GM19238 (cell line): Measurements from ENCODE around the gene UBE2D4.

Source experiments
- DNase-seq: peaks from one replicate; pipeline ENCODE4 v3.0.0; 2011; ENCODE audit warnings: low spot score; ENCODE audit not compliant: insufficient read length

The UBE2D4 gene

DNA sequence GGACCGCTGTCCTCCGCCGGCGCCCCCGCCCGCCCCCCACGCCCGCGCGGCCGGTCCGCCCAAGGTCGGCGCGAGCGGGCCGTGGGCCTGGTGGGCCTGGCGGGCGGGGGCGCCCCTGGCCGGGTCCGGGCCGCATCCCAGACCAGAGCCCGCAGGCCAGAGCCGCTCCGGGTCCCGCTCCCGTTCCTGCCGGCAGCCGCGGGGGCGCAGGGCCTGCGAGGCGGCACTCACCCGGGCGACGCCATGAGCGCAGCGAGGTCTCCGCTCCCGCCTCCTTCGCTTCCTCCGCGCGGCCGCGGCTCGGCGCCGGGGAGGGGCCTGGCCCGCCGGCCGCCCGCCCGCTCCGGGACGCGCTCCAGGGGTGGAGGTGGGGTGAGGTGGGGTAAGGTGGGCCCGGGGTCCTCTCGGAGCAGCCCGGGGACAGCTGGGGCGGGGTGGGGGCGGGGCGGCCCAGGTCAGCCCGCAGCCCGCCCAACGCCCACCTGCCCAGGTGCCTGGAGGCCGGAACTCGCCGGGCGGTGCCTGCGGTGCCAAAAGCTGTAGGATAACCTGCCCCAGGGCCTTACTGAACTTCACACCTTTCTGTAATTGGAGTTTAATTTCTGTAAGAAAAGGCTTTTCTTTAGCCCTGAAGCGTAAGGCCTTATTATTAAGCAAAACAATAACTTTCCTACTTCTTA is 19.8 kb upstream of the UBE2D4 start, which contains the start of gene URGCP:
Gene URGCP, minus strand, starts transcription at position 266 of the 680 bp plus-strand sequence. Its CDS starts 21 bp downstream, at position 245.
- peak; percentile 86 for DNase-seq

DNA sequence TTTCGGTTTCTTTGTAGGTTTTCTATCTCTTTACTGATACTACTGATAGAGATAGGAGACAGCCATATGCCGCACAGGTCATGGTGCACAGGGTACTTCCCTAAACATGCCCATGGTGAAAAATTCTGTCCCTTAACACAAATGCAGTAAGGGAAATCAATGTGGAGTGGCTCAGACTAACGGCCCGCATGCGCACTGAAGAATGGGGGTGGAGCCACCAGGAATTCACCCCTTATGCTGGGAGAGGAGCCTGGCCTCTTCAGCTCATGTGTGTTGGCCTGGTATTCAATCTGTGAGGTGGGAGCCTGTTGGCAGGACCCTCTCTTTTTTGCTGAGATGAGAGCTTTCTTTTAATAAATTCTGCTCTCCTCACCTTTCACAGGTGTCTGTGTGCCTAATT is 11.4 kb upstream of the UBE2D4 start:
- DNase-seq = no peak

DNA sequence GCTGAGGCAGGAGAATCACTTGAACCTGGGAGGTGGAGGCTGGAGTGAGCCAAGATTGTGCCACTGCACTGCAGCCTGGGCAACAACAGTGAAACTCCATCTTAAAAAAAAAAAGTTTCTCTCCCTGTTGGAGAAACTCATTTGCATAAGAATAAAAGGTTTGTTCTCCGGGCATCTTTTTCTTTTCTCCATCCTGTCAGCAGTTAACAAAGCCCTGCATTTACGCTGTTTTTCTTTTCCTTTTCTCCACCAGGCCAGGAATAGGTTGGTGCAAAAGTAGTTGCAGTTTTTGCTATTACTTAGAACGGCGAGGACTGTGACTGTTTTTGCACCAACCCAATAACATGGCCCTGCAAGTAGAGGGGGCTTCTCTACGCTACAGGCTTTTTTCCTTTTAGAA is 10.3 kb upstream of the UBE2D4 start:
- no peak for DNase-seq

DNA sequence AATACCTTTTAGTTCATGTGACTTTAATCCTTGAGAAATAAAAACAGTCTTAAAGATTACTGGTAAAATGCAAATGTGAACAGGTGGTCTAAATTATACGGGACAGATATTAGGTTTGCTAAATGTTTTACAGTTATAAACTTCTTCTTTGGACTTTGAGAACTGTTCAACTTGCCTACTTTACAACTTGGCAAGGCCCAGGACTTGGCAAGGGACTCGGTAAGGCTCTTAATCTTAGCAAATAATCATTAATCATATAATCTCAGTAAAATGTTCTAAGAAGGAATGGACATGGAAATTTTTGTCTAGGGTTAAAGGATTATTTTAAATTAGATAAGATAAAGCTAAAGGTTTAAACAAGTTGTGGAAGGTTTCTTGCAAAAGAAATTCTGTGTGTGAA is 4.8 kb upstream of the UBE2D4 start:
- no peak for DNase-seq

DNA sequence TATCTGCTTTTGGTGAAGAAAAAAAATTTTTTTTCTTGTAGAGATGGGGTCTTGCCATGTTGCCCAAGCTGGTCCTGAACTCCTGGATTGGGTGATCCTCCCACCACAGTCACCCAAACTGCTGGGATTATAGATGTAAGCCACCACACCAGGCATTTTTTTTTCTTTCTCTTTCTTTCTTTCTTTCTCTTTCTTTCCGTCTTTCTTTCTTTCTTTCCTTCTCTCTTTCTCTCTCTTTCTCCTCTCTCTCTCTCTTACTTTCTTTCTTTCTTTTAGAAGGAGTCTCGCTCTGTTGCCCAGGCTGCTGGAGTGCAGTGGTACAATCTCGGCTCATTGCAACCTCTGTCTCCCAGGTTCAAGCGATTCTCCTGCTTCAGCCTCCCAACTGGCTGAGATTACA is 3.5 kb upstream of the UBE2D4 start:
- no peak for DNase-seq

DNA sequence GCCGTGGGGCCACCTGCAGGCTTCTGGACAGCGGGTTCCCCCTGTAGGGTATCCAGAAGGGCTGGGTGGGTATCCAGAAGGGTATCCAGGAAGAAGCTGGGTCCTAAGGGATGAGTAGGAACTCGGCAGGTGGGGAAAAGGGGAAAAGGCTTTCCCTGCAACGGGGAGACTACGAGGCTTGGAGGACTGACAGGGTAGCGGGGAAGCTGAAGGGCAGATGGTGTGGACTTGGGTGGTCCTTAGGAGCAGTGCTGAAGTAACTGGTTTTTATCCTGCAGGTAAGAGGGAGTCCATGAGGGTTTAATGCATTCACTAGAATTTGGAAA is 525 bp downstream of the UBE2D4 start:
- no peak for DNase-seq

DNA sequence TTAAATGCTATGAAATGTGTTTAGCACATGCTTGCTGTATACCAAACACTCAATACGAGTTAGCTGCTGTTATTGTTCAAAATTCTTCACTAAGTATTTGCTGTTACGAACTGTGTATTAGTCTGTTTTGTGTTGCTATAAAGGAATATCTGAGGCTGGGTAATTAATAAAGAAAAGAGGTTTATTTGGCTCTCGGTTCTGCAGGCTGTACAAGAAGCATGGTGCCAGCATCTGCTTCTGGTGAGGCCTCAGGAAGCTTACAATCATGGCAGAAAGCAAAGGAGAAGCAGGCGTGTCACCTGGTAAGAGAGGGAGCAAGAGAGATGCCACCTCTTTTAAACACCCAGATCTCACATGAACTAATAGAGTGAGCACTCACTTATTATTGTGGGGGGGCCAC is 1.6 kb downstream of the UBE2D4 start:
- no peak for DNase-seq

DNA sequence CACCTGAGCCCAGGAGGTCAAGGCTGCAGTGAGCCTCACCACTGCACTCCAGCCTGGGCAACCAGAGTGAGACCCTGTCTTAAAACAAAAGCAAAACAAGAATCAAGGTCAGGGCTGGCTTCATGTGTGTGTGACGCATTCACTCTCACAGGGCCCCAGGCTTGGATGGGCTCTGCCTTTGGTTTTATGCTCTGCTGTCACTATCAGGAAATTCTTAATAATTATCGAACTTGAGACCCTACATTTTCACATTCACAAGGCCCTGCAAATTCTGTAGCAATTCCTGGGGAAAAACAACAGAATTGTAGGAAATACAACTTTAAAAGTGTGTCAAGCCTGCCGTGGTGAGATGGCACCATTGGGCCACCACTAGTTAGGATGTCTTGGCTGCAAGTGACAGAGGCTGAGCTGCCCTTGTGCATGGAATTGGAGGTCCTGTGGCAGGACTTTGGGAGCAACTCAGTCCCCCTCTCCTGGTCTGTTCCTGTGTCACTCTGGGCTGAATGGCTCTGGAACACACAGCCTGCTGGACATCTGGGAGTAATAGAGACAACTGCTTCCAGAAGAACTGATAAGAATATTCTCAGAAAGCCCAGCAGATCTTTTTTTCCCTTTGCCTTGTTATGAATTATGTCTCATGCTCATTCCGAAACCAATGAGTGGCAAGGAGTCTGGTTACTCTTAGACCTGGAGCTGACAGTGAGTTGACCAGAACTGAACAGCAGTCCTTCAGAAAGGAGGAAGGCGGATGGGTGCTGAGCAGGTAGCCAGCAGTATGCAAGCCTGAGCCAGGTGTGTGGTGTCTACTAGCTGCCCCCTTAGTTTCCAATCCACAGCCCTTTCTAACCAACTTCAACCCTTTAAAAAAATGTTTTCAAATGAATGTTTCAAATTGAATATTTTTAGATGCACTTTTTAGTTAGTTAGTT is 3.6 kb downstream of the UBE2D4 start:
- DNase-seq = no peak

DNA sequence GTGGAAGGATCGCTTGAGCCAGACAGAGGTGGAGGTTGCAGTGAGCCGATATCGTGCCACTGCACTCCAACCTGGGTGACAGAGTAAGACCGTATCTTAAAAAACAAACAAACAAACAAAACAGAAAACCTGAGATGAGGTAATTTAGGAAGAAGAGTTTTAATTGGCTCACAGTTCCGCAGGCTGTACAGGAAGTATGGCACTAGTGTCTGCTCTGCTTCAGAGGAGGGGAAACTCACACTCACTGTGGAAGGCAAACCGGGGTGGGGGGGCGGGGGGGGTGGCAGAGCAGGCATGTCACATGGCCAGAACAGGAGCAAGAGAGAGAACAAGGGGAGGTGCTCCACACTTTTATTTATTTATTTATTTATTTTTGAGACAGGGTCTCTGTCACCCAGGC is 5.1 kb downstream of the UBE2D4 start:
- no peak for DNase-seq

DNA sequence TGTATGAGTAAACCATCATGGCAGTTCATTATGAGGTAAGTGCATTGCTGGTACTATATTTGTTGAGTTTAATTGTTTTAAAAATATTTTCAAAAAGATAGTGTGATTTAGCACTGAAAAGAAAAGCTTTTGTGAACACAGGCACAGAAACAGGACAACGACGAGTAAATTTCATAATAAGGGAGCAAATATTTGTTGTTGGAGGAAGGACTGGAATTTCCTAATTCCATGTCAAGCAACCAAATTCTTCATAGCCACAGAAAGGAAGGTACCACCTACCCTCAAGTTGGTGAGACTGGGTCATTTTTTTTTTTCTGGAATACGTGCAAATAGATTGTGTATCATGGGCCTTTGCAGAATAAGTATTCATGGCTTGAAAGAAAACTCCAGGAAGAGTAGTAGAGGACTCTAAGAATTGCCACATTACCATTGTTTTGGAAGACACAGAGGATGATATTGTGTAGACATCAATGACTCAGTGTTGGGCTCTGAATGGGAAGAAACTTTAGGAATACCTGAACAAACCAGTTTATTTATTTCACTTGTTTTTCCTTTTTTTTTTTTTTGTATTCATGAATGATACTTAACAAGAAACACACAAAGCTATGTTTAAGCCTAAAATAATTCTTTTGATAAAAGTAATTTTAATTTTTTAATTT is 7.8 kb downstream of the UBE2D4 start:
- no peak for DNase-seq

DNA sequence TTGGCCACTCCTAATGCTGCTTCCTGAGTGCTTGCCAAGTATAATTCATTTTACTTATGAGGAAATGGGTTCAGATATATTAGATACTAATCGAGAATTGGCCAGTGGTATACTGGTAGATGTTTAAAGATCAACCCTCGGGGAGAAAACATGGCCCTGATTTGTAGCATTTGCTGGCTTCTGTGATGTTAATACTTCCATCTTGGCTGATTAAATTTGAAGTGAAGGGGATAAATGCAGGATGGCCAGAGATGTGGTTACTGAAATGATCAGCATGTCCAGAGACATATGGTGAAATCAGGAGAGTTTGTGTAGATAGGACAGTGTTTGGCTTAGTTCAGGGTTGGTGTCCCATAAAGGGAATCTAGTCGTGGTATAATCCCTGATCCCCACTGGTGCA is 11.2 kb downstream of the UBE2D4 start:
- no peak for DNase-seq

DNA sequence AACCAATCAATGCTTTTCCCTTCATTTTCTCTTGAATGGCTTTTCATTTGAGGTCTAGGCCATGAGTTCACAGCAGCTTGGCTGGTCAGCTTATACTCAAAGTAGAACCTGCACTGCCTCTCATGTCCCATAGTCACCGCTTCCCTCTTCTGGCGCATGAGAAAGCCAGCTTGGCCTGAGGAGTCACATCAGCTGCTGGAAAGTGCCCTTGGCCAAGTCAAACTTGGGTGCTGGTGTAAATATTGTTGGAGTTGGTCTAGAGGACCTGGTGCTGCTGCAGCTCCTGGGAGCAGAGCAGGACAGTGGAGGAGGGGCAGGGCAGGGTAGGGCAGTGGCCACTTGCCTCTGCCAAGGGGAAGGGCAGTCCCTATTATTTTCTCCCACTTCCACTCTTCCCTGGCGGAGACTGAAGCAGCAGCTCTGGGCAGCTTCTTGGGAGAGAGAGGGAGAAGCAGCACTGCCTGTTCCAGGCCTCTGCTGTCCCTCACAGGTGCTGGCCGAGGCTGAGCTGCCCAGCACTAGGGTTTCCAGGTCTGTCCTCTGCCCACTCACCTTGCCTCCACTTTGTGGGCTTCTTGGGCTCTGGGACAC is 12.8 kb downstream of the UBE2D4 start:
- no peak for DNase-seq

DNA sequence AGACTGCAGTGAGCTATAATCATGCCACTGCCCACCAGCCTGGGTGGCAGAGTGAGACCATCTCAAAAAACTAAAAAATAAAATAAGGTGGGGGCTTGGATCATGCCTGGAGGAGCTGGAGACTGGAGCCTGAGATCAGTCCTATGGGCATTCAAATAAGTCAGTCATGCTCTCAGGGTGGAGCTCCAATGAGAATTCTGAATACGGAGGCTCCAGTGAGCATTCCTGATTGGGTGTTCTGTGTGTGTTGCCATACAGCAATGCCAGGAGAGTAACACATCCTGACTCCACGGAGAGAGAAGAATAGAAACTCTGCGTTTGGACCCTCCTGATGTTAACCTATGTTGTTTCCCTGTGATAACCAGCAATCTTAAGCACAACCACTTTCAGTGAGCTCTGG is 16.0 kb downstream of the UBE2D4 start:
- DNase-seq = no peak

DNA sequence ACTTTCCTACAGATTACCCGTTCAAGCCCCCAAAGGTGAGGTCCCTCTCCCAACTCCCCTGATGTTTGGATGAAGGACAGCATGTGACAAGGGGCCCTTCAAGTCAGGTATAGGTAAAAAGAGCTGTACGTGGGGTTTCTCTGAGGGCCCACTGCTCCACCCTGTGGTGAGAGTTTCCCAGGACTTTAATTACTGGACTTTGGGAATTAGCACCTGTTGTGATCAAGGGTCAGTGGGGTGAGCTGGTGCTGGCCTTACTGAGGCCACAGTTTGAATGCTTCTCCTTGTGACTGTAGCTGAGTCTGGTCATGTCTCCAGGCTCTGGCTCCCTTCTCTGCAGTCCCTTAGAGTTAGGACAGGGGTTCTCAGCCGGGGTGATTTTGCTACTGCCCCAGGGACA is 16.8 kb downstream of the UBE2D4 start:
- DNase-seq = no peak

DNA sequence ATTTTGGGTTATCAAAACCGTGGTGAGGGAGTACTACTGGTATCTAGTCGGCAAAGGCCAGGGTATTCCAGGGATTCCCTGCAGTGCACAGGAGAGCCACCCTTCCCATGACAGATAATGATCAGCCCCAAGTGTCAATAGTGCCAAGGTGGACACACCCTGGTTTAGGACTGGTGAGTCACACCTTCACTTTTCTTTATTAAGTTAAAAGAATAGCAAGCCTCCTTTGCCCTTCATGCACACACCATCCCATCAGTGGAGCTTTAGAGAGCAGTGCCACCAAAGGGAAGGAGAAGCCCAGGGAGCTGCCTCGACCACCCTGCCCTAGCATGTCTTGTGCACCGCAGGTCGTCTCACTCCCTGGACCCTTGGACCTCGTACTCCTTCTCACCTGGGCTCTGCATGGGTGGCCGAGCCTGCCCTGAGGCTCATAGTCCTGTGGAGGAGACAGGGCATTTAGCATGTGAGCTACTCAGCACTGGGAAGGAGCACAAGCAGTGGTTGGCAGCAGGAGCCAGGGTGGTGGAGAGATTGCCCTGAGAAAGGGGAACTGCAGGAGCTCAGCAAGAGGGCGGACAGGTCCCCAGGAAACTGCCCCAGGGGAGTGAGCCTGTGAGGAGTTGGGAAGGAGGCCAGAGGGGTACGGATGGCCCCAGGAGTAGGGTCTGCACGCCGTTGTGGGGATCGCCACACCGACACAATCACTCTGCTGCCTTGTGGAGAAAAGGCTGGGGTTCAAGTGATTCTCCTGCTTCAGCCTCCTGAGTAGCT is 17.4 kb downstream of the UBE2D4 start:
- DNase-seq = no peak

DNA sequence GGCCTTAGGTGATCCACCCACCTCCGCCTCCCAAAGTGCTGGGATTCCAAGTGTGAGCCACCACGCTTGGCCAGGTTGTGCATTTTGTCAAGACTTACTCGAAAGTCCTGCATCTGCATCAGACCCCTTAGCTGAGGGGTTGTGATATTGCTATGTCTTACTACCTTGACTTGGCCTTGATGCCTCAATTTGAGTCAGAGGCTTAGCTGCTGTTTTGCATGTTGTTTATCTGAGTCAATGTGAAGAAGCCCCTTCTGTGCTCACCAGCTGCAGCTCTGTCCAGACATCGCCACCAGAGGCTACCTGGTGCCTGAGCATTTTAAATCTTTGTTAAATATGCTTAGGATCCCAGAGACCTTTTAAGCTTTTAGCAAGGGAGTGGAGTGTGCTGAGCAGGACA is 18.1 kb downstream of the UBE2D4 start:
- no peak for DNase-seq

DNA sequence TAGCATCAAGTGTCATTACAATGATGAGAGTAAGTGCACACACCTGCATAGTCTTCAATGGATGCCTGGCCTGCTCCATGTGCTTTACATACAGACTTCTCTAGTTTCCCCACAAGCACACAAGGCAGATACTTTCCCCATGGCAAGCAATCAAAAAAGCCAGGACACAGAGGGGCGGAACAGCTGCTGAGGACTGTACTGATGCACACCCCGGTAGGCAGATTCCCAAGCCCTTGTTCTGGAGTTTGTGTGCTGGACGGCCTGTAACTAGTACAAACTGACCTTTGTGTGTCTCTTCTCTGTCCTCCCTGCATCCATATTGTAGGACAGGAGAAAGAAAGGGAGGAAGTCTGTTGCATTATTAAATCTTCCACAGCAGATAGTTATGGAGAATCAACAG is 25.8 kb downstream of the UBE2D4 start:
- DNase-seq = no peak

DNA sequence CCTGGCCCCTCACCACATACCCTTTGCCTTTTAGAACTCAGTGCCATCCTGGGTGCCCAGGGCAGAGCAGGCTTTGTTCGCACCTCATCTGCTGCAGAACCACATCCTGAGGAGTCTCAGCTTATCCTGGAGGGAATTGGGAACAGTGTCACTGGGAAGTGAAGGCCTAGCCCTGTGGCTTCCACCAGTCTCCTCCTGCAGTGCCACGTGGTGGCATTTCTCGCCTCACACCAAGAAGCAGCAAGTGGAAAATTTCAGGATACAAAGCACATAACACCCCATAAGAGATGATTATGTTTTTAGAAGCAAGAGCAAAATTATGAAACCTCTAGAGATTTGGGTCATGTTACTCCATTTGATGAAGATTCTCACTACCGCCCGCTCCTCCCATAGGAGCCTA is 26.8 kb downstream of the UBE2D4 start:
- DNase-seq = no peak

DNA sequence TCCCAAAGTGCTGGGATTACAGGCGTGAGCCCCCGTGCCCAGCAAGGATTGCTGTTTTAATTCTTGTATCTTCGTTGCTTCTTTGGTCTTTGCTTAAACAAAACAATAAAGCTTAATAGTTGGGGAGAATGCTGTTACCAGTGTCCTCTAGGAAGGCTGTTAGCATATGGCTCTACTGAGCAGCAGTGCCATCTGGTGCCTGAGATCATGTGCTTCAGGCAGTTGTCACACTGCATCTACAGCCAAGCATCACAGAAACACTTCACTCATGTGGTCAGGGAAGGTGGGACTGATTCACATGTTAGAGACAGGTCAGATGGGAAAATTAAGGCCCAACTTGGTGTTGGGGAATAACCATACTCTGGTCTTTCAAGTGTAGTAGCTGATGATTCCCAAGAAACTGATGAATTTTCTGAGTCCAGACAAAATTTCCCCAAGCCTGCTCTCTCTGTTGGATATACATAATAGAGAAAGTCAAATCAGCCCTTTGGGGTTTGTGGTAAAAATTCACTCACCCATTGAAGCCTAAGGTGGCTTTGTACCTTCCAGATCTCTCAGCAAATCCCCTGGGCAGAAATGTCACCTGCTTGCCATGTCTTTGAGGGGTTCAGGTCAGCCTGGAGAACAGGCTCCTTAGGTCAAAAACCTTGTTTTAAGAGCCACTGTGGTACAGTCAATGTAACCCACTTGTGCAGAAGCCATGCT is 28.4 kb downstream of the UBE2D4 start:
- peak; percentile 36 for DNase-seq

DNA sequence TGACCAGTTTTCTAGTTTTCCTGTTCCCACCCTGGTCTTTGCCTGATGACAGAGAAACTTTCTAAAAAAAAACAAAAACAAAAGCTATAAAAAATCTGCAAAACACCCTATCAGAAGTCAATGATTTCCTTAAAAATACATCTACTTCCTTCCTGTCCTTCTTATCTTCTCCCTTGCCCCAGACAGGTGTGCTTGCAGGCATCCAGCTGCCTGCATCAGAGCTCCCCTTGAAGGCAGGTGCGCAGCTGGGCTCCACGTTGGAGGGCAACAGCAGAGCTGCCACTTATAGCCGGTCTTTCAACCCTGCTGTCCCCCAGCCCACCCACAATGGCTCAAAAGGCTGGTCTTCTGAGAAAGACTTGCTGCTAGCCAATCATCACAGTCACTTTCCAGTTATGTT is 29.8 kb downstream of the UBE2D4 start:
- no peak for DNase-seq

DNA sequence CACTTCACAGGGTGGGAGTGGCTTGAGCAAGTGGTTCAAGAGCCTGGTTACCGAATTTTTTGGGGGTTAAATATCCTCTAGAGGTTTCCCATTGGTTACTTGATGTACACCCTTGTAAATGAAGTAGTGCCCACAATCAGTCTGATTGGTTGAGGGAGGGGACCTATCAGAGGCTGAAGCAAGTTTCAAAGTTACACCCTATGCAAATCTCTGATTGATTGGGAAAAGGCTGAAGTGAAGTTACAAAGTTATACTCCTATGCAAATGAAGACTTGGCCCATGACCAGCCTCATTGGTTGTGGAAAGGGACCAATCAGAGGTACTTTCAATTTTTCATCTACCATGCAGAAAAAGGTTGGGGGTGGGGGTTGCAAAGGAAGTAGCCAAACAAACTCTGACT is 34.7 kb downstream of the UBE2D4 start:
- DNase-seq = no peak
